HTR-8/SVneo (cell line): ENCODE measurements around the gene NAGLU.
"Not testable (repeated sequence)": the region's sequence is repeated elsewhere in the genome, so short reads cannot be mapped to it uniquely, and the experiment has no call there.

ENCODE experiments used
- DNase-seq: peaks from one replicate; pipeline ENCODE4 v3.0.0; 2011; ENCODE audit warnings: low spot score, mixed read lengths; ENCODE audit not compliant: insufficient read length
- FAIRE-seq: peaks from 2 replicates; lab custom pipeline; 2011; peaks lifted over from hg19 to GRCh38; lab: Jason Lieb, UNC

The NAGLU gene

GRCh38 chr17:42540558-42540957 is 4.5 kb downstream of the NAGLU start:
- DNase-seq, FAIRE-seq: not testable (repeated sequence)

GRCh38 chr17:42541041-42541833 is 5.2 kb downstream of the NAGLU start:
- FAIRE-seq, result no peak
- DNase-seq, result no peak

- DNase-seq, result no peak
- no peak for FAIRE-seq
These were observed 7.4 kb downstream of the NAGLU start for GRCh38 chr17:42543190-42544079.

GRCh38 chr17:42544874-42545283 is 8.8 kb downstream of the NAGLU start:
- FAIRE-seq, result no peak
- no peak for DNase-seq

GRCh38 chr17:42545755-42546505 is 9.9 kb downstream of the NAGLU start:
- DNase-seq, result not testable (repeated sequence)
- peak; percentile 68 for FAIRE-seq

- DNase-seq, result no peak
- FAIRE-seq, result no peak
These were observed 11.0 kb downstream of the NAGLU start for GRCh38 chr17:42547001-42547461.

GRCh38 chr17:42547698-42548069 is 11.6 kb downstream of the NAGLU start:
- FAIRE-seq (peak; percentile 88), DNase-seq (no peak)

- DNase-seq, result peak; percentile 54
- peak; percentile 83 for FAIRE-seq
These were observed 12.2 kb downstream of the NAGLU start for GRCh38 chr17:42548070-42548837.

- DNase-seq (no peak), FAIRE-seq (peak; percentile 9)
These were observed 13.1 kb downstream of the NAGLU start for GRCh38 chr17:42548993-42549755.

- not testable (repeated sequence) for DNase-seq
- peak; percentile 58 for FAIRE-seq
These were observed 16.7 kb downstream of the NAGLU start, which contains the start of gene HSD17B1 for GRCh38 chr17:42552736-42553135. Gene HSD17B1, plus strand, starts transcription at chr17:42552923. Its CDS starts 11 bp downstream, at chr17:42552934.

- FAIRE-seq, result no peak
These were observed 17.2 kb downstream of the NAGLU start for GRCh38 chr17:42553161-42553818.

GRCh38 chr17:42553866-42554249 is 17.8 kb downstream of the NAGLU start:
- no peak for FAIRE-seq
- no peak for DNase-seq

More at GRCh38 chr17:42553161-42553818, 17.2 kb downstream of the NAGLU start:
- DNase-seq, result no peak

- peak; percentile 91 for FAIRE-seq
- DNase-seq, result peak; percentile 94
These were observed 18.4 kb downstream of the NAGLU start for GRCh38 chr17:42554250-42555121.

GRCh38 chr17:42555122-42555622 is 19.1 kb downstream of the NAGLU start:
- DNase-seq, result no peak
- FAIRE-seq, result no peak

GRCh38 chr17:42555961-42556617 is 20.0 kb downstream of the NAGLU start:
- peak; percentile 93 for FAIRE-seq
- not testable (repeated sequence) for DNase-seq

GRCh38 chr17:42559075-42559474 is 23.0 kb downstream of the NAGLU start:
- FAIRE-seq, result no peak
- DNase-seq, result no peak

GRCh38 chr17:42560246-42560645 is 24.2 kb downstream of the NAGLU start:
- FAIRE-seq, result no peak

More at GRCh38 chr17:42560246-42560645, 24.2 kb downstream of the NAGLU start:
- no peak for DNase-seq
